ENCODE measurements around the gene SMARCE1.

DNA sequence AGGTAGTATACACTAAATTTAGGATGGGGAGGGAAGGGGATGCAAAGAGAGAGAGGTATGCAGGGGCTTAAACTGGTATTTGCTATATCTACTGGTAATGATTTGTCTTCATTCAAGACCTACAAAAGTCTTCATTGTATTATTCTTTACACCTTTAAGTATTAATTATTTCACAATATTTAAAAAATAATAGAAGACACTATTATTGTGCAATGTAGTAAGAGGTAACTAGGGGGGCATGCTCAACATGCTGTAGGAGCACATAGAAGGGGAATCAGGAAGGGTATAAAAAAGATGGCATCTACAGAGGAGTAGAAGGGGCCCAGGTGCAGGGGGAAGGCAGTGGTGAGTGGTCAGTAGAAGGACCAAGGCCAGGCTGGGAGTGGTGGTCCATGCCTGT is 67.5 kb downstream of the SMARCE1 start:
- TF ChIP-seq, protein P1, sequence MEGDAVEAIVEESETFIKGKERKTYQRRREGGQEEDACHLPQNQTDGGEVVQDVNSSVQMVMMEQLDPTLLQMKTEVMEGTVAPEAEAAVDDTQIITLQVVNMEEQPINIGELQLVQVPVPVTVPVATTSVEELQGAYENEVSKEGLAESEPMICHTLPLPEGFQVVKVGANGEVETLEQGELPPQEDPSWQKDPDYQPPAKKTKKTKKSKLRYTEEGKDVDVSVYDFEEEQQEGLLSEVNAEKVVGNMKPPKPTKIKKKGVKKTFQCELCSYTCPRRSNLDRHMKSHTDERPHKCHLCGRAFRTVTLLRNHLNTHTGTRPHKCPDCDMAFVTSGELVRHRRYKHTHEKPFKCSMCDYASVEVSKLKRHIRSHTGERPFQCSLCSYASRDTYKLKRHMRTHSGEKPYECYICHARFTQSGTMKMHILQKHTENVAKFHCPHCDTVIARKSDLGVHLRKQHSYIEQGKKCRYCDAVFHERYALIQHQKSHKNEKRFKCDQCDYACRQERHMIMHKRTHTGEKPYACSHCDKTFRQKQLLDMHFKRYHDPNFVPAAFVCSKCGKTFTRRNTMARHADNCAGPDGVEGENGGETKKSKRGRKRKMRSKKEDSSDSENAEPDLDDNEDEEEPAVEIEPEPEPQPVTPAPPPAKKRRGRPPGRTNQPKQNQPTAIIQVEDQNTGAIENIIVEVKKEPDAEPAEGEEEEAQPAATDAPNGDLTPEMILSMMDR (IDR thresholded peaks at IDR 0.05) = no peak
- TF ChIP-seq EP300 (IDR thresholded peaks at IDR 0.05) (no peak), RAD21 (conservative IDR thresholded peaks at IDR 0.05 in 1 of 2, IDR thresholded peaks at IDR 0.05 in 1 of 2) (no peak), BHLHE40 (IDR thresholded peaks at IDR 0.05; ENCODE audit: low read depth, low read length) (no peak)
